ENCODE data around the gene DNAH8.
"Not testable (repeated sequence)": the region's sequence is repeated elsewhere in the genome, so short reads cannot be mapped to it uniquely, and the experiment has no call there.

DNAH8 gene

DNA sequence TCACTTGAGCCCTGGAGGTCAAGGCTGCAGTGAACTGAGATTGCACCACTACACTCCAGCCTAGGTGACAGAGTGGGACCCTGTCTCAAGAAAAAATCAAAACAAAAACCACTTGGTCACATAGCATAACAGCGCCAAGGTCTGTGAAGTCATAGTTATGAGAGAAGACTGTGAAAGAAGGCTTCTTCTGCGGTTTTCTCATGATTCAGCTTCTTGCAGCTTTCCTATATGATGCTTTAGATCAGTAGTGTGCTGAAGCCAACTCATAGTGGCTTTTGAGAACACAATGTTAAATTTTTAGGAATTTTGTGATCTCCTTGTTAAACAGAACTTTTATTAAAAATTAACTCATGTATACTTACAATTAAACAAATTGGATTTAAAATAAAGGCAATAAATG, 197.3 kb downstream of the DNAH8 start:
- DNase-seq: no peak

GRCh38 chr6:38915205-38915925, 200.3 kb downstream of the DNAH8 start:
- DNase-seq: no peak

GRCh38 chr6:38921540-38921939, 206.4 kb downstream of the DNAH8 start:
- DNase-seq: not testable (repeated sequence)

DNA sequence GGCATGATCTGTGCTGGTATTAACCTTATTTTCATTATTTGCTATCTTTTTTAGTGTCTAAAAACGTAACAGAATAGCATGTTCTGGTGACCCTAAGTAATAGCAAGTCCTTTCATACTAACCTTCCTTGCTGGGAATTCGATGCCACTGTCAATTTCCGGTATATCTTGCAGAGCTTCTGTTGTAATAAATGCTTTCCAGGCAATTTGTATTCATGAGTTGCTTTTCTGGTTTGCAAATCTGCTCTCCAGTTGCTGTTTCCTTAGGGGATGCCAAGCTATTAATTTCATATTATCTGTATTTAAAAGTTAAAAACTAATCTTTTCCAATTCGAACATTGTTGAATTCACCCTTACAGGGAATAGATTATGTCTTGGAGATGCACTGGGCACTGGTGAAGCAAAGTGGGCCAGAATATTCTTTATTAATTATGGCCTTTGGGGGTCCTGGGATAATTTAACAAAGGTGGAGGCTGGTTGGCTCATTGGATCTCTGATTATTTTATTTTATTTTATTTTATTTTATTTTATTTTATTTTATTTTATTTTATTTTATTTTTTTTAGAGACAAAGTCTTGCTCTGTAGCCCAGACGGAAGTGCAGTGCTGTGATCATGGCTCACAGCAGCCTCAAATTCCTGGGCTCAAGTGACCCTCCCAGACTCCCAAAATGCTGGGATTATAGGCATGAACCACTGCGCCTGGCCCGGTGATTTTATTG, 209.8 kb downstream of the DNAH8 start:
- DNase-seq: no peak

- no peak for DNase-seq
These were observed 214.4 kb downstream of the DNAH8 start for GRCh38 chr6:38929560-38929959.

- DNase-seq: no peak
These were observed 218.3 kb downstream of the DNAH8 start for GRCh38 chr6:38933426-38933825.

DNA sequence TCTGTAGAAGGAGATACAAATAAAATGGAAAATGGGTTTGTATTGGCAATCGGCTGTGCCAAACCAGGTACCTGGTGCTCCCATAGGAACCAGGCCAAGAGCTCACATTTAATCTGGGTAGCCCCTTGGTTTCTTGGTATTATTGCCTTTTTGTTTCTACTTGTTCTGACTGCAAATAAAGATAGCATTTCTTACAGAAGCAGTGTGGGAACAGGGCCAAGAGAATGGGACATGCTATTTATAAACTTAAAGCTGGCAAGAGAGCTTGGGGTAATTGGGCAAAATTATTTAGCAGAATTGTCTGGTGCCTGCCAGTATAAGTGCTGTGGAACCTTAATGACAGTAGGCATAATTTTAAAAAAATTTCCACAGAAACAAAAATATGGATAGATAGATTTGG, 219.9 kb downstream of the DNAH8 start:
- no peak for DNase-seq

DNA sequence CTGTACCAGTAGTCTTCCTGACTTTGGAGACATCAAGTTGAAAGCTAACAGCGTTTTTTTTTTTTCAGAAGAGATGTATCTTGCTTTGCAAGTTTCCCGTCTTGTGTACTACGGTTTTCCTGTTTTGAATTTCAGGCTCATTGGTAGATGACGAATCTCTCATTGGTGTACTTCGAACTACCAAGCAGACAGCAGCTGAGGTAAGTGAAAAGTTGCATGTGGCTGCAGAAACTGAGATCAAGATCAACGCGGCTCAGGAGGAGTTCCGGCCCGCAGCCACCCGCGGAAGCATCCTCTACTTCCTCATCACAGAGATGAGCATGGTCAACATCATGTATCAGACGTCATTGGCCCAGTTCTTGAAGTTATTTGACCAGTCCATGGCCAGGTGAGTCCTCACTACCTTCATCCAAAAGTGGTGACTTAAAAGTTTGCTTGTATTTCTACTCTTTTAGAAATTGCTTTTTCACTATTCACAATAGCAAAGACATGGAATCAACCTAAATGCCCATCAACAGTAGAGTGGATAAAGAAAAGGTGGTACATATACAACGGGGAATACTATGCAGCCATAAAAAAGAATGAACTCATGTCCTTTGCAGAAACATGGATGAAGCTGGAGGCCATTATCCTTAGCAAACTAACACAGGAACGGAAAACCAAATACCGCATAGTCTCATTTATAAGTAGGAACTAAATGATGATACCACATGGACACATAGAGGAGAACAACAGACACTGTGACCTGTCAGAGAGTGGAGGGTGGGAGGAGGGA, 222.9 kb downstream of the DNAH8 start:
- no peak for DNase-seq

GRCh38 chr6:38938741-38939140, 223.6 kb downstream of the DNAH8 start:
- no peak for DNase-seq

DNA sequence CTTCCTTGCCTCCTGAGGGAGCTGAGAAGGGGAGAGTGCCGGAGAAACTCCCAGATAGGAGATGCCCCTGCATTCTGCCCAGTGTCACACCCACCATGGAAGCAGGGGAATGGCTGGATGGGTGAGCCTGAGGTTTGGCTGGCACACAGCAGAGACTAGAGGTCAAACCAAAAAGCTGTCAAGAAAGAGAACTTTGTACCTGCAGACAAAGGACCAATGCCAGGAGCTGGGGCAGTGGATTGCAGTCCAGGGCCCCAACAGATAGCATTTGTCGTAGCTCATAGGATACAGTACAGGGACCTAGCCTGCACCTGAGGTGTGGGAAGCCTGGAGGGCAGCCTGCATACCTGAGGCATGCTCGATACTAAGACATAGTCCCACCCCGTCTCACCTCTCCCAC, 227.3 kb downstream of the DNAH8 start:
- DNase-seq: no peak

DNA sequence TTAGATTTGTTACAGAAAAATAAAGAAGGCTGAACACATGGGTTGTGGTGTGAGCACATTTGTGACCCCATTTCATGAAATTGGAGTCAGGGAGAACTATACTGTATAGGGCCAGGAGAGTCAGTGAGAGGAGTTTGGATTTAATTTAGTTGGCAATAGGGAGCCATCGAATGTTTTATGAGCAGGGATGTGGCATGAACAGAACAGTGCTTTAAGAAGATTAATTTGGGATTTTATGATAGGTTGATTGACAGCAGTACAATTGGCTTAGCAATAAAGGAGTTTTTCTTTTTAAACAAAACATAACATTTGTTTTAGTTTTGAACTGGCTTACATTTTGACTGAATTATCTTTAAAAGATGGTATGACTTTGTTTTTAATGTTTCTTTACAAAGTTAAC, 227.9 kb downstream of the DNAH8 start:
- DNase-seq: no peak

GRCh38 chr6:38943964-38944363, 228.9 kb downstream of the DNAH8 start:
- no peak for DNase-seq

- no peak for DNase-seq
These were observed 229.7 kb downstream of the DNAH8 start for GRCh38 chr6:38944655-38945279.

GRCh38 chr6:38955861-38956260, 240.8 kb downstream of the DNAH8 start:
- DNase-seq: no peak

DNA sequence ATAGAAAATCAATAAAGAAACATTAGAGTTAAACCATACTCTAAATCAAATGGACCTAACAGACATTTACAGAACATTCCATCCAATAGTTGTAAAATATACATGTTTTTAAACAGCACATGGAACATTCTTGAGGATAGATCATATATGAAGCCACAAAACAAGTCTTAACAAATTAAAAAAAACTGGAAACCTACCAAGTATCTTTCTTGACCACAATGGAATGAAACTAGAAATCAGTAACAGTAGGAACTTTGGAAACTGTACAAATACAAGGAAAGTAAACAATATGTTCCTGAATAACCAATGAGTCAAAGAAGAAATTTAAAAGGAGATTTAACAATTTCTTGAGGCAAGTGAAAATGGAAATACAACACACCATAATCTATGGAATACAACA, 242.3 kb downstream of the DNAH8 start:
- no peak for DNase-seq

GRCh38 chr6:38959138-38959537, 244.0 kb downstream of the DNAH8 start:
- DNase-seq: no peak

GRCh38 chr6:38968702-38969149, 253.6 kb downstream of the DNAH8 start:
- no peak for DNase-seq

DNA sequence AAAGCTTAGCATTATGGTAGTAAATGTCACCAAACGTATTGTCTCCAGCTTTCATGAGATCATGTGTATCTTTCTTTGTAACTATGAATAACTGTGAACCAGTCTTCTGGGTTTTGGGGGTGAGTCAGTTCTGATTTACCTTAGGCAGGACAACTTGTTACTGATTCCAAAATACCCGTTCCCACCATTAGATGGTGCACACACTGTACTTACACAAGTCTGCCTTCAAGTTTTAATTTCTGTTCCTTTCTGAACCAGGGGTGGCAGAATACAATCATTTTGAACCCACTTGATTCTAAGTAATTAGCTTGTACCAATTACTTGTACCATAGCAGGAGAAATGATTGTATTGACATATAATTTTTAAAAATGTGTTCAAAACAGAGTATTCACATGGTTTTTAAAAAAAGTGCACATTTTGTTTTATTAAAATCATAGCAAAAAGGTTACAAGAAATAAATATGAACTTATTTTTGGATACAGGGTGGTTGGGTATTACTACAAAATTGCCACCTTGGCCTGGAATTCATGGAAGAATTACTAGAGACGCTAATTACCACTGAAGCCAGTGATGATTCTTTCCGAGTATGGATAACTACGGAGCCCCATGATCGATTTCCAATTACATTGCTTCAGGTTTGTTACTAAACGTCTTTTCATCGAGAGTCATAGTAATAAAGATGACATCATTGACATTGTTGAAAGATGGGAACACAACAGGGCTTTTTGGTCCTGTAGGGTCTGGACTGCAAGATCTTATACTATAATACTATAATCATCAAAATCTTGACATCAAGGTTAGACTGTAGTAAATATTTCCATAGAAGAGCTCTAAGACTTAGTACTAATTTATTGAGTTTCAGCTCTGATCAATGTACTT, 258.3 kb downstream of the DNAH8 start:
- peak; percentile 53 for DNase-seq

GRCh38 chr6:38974389-38975151, 259.5 kb downstream of the DNAH8 start:
- DNase-seq: no peak

DNA sequence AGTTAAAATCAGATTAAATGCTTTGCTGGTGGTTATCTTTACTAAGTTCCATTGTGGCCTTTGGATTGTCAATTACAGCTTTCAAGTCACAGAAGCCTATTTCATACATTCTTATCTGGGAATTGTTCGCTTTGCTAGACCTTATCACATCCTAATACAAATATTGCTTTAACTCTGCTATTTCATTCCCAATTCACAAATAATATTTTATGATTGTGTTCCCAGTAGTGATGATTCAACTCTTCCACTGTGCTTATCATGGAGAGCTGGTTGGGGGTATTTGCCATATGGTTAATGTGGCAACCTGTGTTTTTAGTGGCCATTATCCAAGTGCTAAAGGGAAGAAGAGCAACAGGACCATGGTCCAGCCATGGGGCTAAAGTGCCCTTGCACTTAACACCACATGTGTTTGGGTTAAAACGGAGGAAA, 260.5 kb downstream of the DNAH8 start:
- no peak for DNase-seq

DNA sequence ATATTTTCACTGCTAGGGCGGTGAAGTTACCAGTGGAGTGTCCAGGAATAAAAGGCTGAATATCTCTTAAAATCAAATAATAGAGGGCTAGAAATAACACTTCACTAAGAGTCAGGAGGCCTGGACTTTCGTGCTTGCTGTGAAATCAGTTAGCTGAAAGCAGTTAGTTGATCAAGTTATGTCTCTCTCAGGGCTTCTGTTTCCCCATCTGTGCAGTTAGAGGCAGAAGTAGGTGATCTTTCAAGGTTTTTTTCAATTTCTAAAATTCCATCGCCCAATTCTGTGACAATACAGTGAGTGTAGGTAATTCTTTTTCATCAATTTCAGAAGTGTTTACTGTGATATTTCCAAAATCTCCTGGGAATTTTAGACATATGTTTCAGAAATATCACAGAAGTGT, 260.9 kb downstream of the DNAH8 start:
- no peak for DNase-seq
